ENCODE measurements around the gene BAIAP2. TPM values are rescaled to one million over a fixed set of nuclear protein-coding genes. Genes with fewer than 3 reads are reported as not detected.

The BAIAP2 gene
- total RNA-seq, 4 donors from 2014 or later, result 7.3 to 36.1 (median 15.4) TPM

- no peak overlapping the region for H3K27ac ChIP-seq
- intact Hi-C loops (cut with DNase I; ENCODE audit: low total_unique reads), result no loop called here
- in situ Hi-C loops (cut with MboI; ENCODE audit: low sequenced_read_pairs in 4 of 4), result loop anchor here in 1 of 4 donors (25.0 kb wide), 1 partner anchor 109 kb away; the partner anchor contains the start of genes NDUFAF8 and TEPSIN
- no peak for ATAC-seq
- DNase-seq, result no peak
- H3K4me3 ChIP-seq, result no peak overlapping the region
- peaks cover 0 to 5% (median 0%) of the 10 kb centered on the region in 3 donors for H3K27me3 ChIP-seq
- H3K9me3 ChIP-seq, result no peaks in the 10 kb centered on the region
- H3K36me3 ChIP-seq, result no peaks in the 10 kb centered on the region
- TF ChIP-seq POLR2A (IDR thresholded peaks at IDR 0.05), result no peak
- no peaks in the 10 kb centered on the region for H3K4me1 ChIP-seq
Measured at GRCh38 chr17:81128338-81128737, 93.4 kb downstream of the BAIAP2 start.

- H3K9me3 ChIP-seq, result no peaks in the 10 kb centered on the region
- H3K27me3 ChIP-seq, result peaks cover 0 to 5% (median 0%) of the 10 kb centered on the region in 3 donors
- H3K27ac ChIP-seq, result no peak overlapping the region
- no peaks in the 10 kb centered on the region for H3K4me1 ChIP-seq
- H3K4me3 ChIP-seq, result no peak overlapping the region
- ATAC-seq (no peak), DNase-seq (no peak)
- intact Hi-C loops (cut with DNase I; ENCODE audit: low total_unique reads), result no loop called here
- in situ Hi-C loops (cut with MboI; ENCODE audit: low sequenced_read_pairs in 4 of 4), result loop anchor here in 1 of 4 donors (25.0 kb wide), 1 partner anchor 109 kb away; the partner anchor contains the start of genes NDUFAF8 and TEPSIN
- no peaks in the 10 kb centered on the region for H3K36me3 ChIP-seq
- TF ChIP-seq POLR2A (IDR thresholded peaks at IDR 0.05), result no peak
- TF ChIP-seq CTCF (IDR thresholded peaks at IDR 0.05 in 4 of 5, conservative IDR thresholded peaks at IDR 0.05 in 1 of 5), result no peak
Measured at GRCh38 chr17:81128774-81129173, 93.8 kb downstream of the BAIAP2 start.

- H3K4me1 ChIP-seq, result no peaks in the 10 kb centered on the region
- no peak for TF ChIP-seq CTCF (IDR thresholded peaks at IDR 0.05 in 4 of 5, conservative IDR thresholded peaks at IDR 0.05 in 1 of 5)
- no peak for TF ChIP-seq POLR2A (IDR thresholded peaks at IDR 0.05)
- H3K27ac ChIP-seq, result no peak overlapping the region
- no peaks in the 10 kb centered on the region for H3K9me3 ChIP-seq
- H3K36me3 ChIP-seq, result no peaks in the 10 kb centered on the region
- in situ Hi-C loops (cut with MboI; ENCODE audit: low sequenced_read_pairs in 4 of 4), result loop anchor here in 1 of 4 donors (25.0 kb wide), 1 partner anchor 108 kb away; the partner anchor contains the start of genes NDUFAF8 and TEPSIN
- no peak overlapping the region for H3K4me3 ChIP-seq
- intact Hi-C loops (cut with DNase I; ENCODE audit: low total_unique reads), result no loop called here
- ATAC-seq, result no peak
- peaks cover 0 to 5% (median 0%) of the 10 kb centered on the region in 3 donors for H3K27me3 ChIP-seq
- no peak for DNase-seq
Measured at GRCh38 chr17:81129289-81129688, 94.3 kb downstream of the BAIAP2 start.

- ATAC-seq (no peak), DNase-seq (no peak)
- H3K4me3 ChIP-seq, result no peak overlapping the region
- H3K27ac ChIP-seq, result no peak overlapping the region
- TF ChIP-seq CTCF (IDR thresholded peaks at IDR 0.05 in 4 of 5, conservative IDR thresholded peaks at IDR 0.05 in 1 of 5) (no peak), POLR2A (IDR thresholded peaks at IDR 0.05) (no peak)
- intact Hi-C loops (cut with DNase I; ENCODE audit: low total_unique reads), result no loop called here
- no peaks in the 10 kb centered on the region for H3K36me3 ChIP-seq
- H3K27me3 ChIP-seq, result peaks cover 0 to 5% (median 0%) of the 10 kb centered on the region in 3 donors
- no peaks in the 10 kb centered on the region for H3K9me3 ChIP-seq
- H3K4me1 ChIP-seq, result no peaks in the 10 kb centered on the region
- in situ Hi-C loops (cut with MboI; ENCODE audit: low sequenced_read_pairs in 4 of 4), result loop anchor here in 1 of 4 donors (25.0 kb wide), 1 partner anchor 107 kb away; the partner anchor contains the start of genes NDUFAF8 and TEPSIN
Measured at GRCh38 chr17:81129711-81130367, 94.9 kb downstream of the BAIAP2 start.

All from gastrocnemius medialis (tissue), 4 donors.